ENCODE data around the gene ABCC11. TPM values are rescaled to one million over a fixed set of nuclear protein-coding genes. Genes with fewer than 3 reads are reported as not detected.

Gene ABCC11
- total and polyA plus RNA-seq, 2 of the 13 experiments (the other 11 are each of a cell fraction or from before 2014, with no cell fraction given), result 1.0 to 1.4 TPM

DNA sequence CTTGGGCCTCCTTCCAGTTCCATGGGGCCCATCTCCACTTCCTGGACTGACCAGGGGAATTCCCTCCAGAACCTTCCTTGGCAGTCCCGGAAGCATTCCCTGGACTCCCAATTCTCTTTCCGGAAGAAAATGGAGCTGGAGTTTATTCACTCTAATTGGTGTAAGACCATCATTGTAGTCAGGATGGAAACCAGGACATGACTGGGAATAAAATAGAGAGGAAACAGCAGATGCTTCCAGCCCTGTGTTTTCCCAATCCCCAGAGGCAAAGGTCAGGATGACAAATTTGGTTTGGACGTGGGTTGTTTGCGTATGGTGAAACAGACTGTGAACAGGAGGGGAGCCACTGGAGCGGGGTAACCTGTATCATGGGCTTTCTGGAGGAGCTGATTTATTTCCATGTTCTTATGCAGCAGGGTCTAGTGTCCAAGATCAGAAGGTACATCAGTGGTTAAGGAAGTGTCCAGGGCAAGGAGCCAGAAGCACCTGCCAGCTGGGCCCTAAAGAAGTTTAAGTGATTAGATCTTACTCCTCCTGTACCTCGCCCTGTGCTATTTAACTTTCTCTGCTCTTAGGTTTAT is 11.7 kb downstream of the ABCC11 start (continued):
- TF ChIP-seq ZNF513 (CRISPR knock-in tag; conservative IDR thresholded peaks at IDR 0.05), result no peak
- no peak for TF ChIP-seq HOXD1 (CRISPR knock-in tag; IDR thresholded peaks at IDR 0.05)
- TF ChIP-seq HDAC6 (IDR thresholded peaks at IDR 0.05; ENCODE audit: low read depth, low read length), result no peak
- no peak for TF ChIP-seq ATF7 (IDR thresholded peaks at IDR 0.05)
- no peak for TF ChIP-seq ATF7 (CRISPR knock-in tag; IDR thresholded peaks at IDR 0.05)
- TF ChIP-seq RAD21 (CRISPR knock-in tag; IDR thresholded peaks at IDR 0.05), result peak; percentile 22; the same call in 1 of the 2 replicates
- peak; percentile 37 for TF ChIP-seq ZNF883 (CRISPR knock-in tag; IDR thresholded peaks at IDR 0.05; ENCODE audit: not compliant biosample characterization)
- TF ChIP-seq CEBPZ (IDR thresholded peaks at IDR 0.05; ENCODE audit: low read length), result no peak
- TF ChIP-seq, protein P1, sequence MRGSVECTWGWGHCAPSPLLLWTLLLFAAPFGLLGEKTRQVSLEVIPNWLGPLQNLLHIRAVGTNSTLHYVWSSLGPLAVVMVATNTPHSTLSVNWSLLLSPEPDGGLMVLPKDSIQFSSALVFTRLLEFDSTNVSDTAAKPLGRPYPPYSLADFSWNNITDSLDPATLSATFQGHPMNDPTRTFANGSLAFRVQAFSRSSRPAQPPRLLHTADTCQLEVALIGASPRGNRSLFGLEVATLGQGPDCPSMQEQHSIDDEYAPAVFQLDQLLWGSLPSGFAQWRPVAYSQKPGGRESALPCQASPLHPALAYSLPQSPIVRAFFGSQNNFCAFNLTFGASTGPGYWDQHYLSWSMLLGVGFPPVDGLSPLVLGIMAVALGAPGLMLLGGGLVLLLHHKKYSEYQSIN (CRISPR knock-in tag; IDR thresholded peaks at IDR 0.05; ENCODE audit: borderline replicate concordance), result no peak
- TF ChIP-seq CHCHD3 (CRISPR knock-in tag; IDR thresholded peaks at IDR 0.05), result no peak
- TF ChIP-seq ELF3 (CRISPR knock-in tag; IDR thresholded peaks at IDR 0.05), result peak; percentile 94
- no peak for TF ChIP-seq ELK4 (CRISPR knock-in tag; IDR thresholded peaks at IDR 0.05; ENCODE audit: borderline replicate concordance)
- peak; percentile 95 for TF ChIP-seq ELF1 (CRISPR knock-in tag; IDR thresholded peaks at IDR 0.05)
- no peak for TF ChIP-seq MYC (CRISPR knock-in tag; IDR thresholded peaks at IDR 0.05; ENCODE audit: borderline replicate concordance)
- no peak for TF ChIP-seq USF2 (IDR thresholded peaks at IDR 0.05; ENCODE audit: low read depth, low read length)
- no peak for TF ChIP-seq USF2 (CRISPR knock-in tag; IDR thresholded peaks at IDR 0.05; ENCODE audit: borderline replicate concordance)
- no peak for TF ChIP-seq ZFP36 (IDR thresholded peaks at IDR 0.05; ENCODE audit: borderline replicate concordance, low read depth, low read length, partially characterized antibody)
- TF ChIP-seq FIP1L1 (IDR thresholded peaks at IDR 0.05; ENCODE audit: borderline replicate concordance, insufficient read depth, low read depth, low read length), result no peak
- TF ChIP-seq, protein P2, sequence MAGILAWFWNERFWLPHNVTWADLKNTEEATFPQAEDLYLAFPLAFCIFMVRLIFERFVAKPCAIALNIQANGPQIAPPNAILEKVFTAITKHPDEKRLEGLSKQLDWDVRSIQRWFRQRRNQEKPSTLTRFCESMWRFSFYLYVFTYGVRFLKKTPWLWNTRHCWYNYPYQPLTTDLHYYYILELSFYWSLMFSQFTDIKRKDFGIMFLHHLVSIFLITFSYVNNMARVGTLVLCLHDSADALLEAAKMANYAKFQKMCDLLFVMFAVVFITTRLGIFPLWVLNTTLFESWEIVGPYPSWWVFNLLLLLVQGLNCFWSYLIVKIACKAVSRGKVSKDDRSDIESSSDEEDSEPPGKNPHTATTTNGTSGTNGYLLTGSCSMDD (CRISPR knock-in tag; IDR thresholded peaks at IDR 0.05), result no peak

All from HepG2 (cell line).